Osteoblast (primary cell): Measurements from ENCODE around the gene MAML2. TPM values are rescaled to one million over a fixed set of nuclear protein-coding genes. Genes with fewer than 3 reads are reported as not detected.

Experiments
- DNase-seq: peaks from one replicate; pipeline ENCODE4 v3.0.0; 2011; ENCODE audit warnings: low spot score, mixed read lengths; ENCODE audit not compliant: insufficient read length; ENCODE audit errors: missing footprints
- H2AFZ ChIP-seq: 2 replicates; pipeline ENCODE4 v1.6.0; 2011; ENCODE audit warnings: mild to moderate bottlenecking, low read length
- H3K27ac ChIP-seq: 2 replicates; pipeline ENCODE4 v1.5.1; 2011; ENCODE audit warnings: mild to moderate bottlenecking, low read depth, low read length, moderate library complexity
- H3K27me3 ChIP-seq: 2 replicates; pipeline ENCODE4 v1.6.0; 2012; ENCODE audit warnings: mild to moderate bottlenecking, control low read depth, inconsistent platforms, low read length, moderate library complexity; ENCODE audit not compliant: insufficient read depth
- H3K36me3 ChIP-seq: 2 replicates; pipeline ENCODE4 v1.5.1; 2011; ENCODE audit warnings: mild to moderate bottlenecking, low read length, control low read depth, moderate library complexity; ENCODE audit not compliant: insufficient read depth
- H3K4me1 ChIP-seq: 2 replicates; pipeline ENCODE4 v1.5.1; 2011; ENCODE audit warnings: mild to moderate bottlenecking, low read length, control low read depth, moderate library complexity; ENCODE audit not compliant: insufficient read depth
- H3K4me2 ChIP-seq: 2 replicates; pipeline ENCODE4 v1.6.0; 2011; ENCODE audit warnings: mild to moderate bottlenecking, low read length; ENCODE audit not compliant: insufficient read depth
- H3K4me3 ChIP-seq: fragments of 200-600 bp; sonication (generic); 3 replicates; pipeline ENCODE4 v1.5.1; 2012; ENCODE audit warnings: mild to moderate bottlenecking, low read length, inconsistent platforms; ENCODE audit not compliant: insufficient read depth
- H3K79me2 ChIP-seq: 2 replicates; pipeline ENCODE4 v1.6.0; 2012; ENCODE audit warnings: mild to moderate bottlenecking, low read length, control low read depth, inconsistent platforms; ENCODE audit not compliant: insufficient read depth
- H3K9me3 ChIP-seq: 2 replicates; pipeline ENCODE4 v1.5.1; 2011; ENCODE audit warnings: low read depth, low read length, control low read depth
- H4K20me1 ChIP-seq: 2 replicates; pipeline ENCODE4 v1.6.0; 2012; ENCODE audit warnings: mild to moderate bottlenecking, low read length, control low read depth; ENCODE audit not compliant: insufficient read depth
- total RNA-seq: library from RNA; depleted of rRNA; stranded (reverse); fragments of >200 nt; gene quantifications from 2 replicates; pipeline ENCODE4 v1.2.3, GENCODE V29; 2012
- TF ChIP-seq, protein P1 (sequence below): IDR thresholded peaks from 2 replicates; pipeline ENCODE4 v1.5.1; 2011; ENCODE audit warnings: mild to moderate bottlenecking, low read depth, low read length, moderate library complexity; ENCODE audit errors: extremely low read depth

Gene MAML2
- total RNA-seq, 1 donor = 17.4 TPM

DNA sequence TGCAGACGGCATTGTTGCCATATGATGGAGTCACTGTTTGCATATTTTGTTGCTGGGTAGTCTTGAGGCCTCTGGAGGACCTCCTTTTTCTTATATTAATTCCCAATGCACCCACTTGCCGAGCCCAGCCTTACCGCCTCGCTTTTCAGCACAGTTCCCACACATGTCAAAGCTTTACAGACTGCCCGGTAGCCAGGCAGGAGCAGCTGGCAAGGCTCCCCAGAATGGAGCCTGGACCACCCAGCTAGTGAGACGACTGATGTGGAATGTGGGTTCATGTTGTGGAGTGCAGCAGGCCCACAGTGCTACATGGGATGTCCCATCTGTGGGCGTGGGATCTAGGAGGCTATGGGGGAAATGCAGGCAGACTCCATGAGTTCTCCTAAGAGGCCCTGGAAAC is 319.7 kb downstream of the MAML2 start:
- Histone ChIP-seq H3K27me3 (no peaks in the 10 kb centered on the region), H4K20me1 (peaks cover 16% of the 10 kb centered on the region), H3K9me3 (no peaks in the 10 kb centered on the region), H3K36me3 (no peaks in the 10 kb centered on the region), H3K4me1 (peaks cover 6% of the 10 kb centered on the region), H3K27ac (no peak overlapping the region), H2AFZ (no peak overlapping the region), H3K4me3 (no peak overlapping the region), H3K79me2 (peaks cover 35% of the 10 kb centered on the region), H3K4me2 (no peak overlapping the region)
- TF ChIP-seq, protein P1, sequence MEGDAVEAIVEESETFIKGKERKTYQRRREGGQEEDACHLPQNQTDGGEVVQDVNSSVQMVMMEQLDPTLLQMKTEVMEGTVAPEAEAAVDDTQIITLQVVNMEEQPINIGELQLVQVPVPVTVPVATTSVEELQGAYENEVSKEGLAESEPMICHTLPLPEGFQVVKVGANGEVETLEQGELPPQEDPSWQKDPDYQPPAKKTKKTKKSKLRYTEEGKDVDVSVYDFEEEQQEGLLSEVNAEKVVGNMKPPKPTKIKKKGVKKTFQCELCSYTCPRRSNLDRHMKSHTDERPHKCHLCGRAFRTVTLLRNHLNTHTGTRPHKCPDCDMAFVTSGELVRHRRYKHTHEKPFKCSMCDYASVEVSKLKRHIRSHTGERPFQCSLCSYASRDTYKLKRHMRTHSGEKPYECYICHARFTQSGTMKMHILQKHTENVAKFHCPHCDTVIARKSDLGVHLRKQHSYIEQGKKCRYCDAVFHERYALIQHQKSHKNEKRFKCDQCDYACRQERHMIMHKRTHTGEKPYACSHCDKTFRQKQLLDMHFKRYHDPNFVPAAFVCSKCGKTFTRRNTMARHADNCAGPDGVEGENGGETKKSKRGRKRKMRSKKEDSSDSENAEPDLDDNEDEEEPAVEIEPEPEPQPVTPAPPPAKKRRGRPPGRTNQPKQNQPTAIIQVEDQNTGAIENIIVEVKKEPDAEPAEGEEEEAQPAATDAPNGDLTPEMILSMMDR = no peak
- no peak for DNase-seq

DNA sequence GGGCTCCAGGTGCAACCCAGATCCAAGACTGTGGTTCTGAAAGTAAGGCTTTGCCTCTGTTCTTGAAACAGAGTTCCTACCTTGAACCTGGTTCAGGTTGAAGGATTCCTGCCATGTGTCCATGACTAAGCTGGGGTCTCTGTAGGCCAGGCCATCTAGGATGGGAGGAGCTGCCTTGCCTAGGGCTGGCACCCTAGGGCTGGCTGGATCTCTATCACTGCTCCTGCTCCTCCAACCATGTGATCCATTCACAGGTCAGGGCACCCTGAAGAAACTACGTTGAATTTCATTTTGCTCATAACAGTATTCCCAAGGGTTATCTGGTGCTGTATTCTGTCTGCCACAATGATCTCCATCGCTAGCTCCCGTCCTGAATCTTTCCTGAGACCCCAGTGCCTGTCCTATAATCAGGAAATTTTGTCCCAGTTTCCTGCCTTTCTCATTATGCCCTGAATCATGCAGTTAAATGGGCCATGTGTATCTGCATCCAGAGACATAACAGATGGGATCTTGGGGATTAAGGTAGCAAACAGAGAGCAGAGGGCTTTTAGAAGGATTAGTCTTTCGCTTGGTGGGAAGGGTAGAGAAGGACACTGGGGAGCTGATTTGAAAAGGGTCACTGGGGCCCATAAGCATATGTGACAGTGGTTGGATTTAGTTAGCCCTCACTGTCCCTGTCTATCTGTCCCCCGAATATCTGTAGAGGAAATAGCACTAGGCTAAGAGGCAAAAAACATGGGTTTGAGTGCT is 320.9 kb downstream of the MAML2 start:
- peaks cover 7% of the 10 kb centered on the region for H3K4me1 ChIP-seq
- TF ChIP-seq, protein P1 = no peak
- H3K27me3 ChIP-seq = no peaks in the 10 kb centered on the region
- no peak overlapping the region for H2AFZ ChIP-seq
- no peak overlapping the region for H3K4me3 ChIP-seq
- H3K79me2 ChIP-seq = peaks cover 35% of the 10 kb centered on the region
- H3K36me3 ChIP-seq = no peaks in the 10 kb centered on the region
- H3K27ac ChIP-seq = no peak overlapping the region
- DNase-seq = no peak
- H3K9me3 ChIP-seq = no peaks in the 10 kb centered on the region
- H3K4me2 ChIP-seq = no peak overlapping the region
- H4K20me1 ChIP-seq = peaks cover 17% of the 10 kb centered on the region

DNA sequence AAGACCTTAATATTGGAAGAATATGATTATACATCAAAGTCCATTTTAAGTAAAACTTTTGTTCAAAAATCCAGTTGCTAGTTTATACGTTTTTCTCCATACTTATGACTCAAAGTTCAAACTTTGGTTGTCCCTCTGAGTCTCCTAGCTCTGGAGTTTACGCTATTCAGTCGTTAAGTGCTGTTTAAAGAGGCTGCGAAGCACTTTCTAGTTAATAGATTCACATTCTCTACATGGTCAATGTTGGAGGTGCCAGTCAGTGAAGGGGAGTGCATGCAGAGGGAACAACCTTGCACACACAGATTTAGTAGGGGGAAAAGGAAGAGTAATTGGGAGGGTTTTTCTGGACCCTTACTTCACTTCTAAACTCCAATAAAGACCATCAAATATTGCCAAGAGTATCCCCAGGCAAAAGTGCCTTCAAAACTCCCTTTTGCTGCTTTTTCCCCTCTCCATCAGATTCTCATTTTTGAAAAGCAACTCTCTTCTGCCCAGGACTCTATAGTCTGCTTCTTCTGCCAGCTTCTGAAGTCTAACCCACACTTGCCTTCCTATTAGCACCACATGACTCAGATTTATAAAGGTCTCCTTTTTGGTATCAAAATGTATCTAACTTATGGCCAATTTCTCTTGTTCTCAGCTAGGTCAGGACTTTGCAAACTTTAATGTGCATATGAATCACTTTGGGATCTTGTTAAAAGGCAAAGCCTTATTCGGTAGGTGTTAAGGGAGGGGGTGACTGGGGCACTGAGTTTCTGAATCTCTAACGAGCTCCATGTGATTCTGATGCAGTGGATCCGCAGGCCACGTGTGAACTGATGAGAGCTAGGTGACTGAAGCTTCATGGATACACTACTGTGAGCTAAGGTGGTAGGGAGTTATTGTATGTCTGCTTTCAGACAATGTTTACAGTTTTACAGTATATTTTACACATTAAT is 322.9 kb downstream of the MAML2 start:
- H3K4me1 ChIP-seq = peaks cover 7% of the 10 kb centered on the region
- no peaks in the 10 kb centered on the region for H3K36me3 ChIP-seq
- H3K4me2 ChIP-seq = no peak overlapping the region
- no peak overlapping the region for H3K27ac ChIP-seq
- H3K4me3 ChIP-seq = no peak overlapping the region
- TF ChIP-seq, protein P1 = no peak
- H3K9me3 ChIP-seq = no peaks in the 10 kb centered on the region
- peaks cover 14% of the 10 kb centered on the region for H4K20me1 ChIP-seq
- H2AFZ ChIP-seq = no peak overlapping the region
- H3K27me3 ChIP-seq = no peaks in the 10 kb centered on the region
- no peak for DNase-seq
- peaks cover 31% of the 10 kb centered on the region for H3K79me2 ChIP-seq

DNA sequence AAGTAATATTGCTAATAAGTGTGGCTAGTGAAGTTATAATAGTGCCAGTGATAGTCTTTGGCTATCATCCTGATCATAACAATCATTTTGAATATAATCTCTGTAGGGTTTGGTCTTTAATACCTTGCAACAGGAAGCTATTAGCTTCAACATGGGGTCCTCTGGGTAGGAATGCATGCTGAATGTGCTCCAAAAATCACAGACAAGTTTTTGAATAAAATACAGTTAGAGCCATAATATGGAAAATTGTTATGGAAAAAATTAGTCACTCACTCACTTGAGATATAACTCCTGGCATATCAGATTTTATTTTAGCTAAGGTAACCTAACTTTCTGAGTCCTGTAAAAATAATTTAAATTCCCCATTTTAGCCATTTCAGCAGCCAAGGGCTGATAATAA is 323.7 kb downstream of the MAML2 start:
- Histone ChIP-seq H2AFZ (no peak overlapping the region), H3K4me2 (no peak overlapping the region), H3K27me3 (no peaks in the 10 kb centered on the region), H3K9me3 (no peaks in the 10 kb centered on the region), H3K36me3 (no peaks in the 10 kb centered on the region), H3K4me3 (no peak overlapping the region), H4K20me1 (peaks cover 14% of the 10 kb centered on the region), H3K79me2 (peaks cover 31% of the 10 kb centered on the region), H3K4me1 (peaks cover 12% of the 10 kb centered on the region), H3K27ac (no peak overlapping the region)
- TF ChIP-seq, protein P1 = no peak
- DNase-seq = no peak
